HG02759 (cell line): ENCODE measurements around the gene BRAP.
"Not testable (repeated sequence)": the region's sequence is repeated elsewhere in the genome, so short reads cannot be mapped to it uniquely, and the experiment has no call there.

Experiments
- ATAC-seq: cut with Tn5 transposase; IDR thresholded peaks from one replicate; pipeline ENCODE4 v1.9.1; 2021; ENCODE audit warnings: mild to moderate bottlenecking, moderate library complexity; ENCODE audit not compliant: unreplicated experiment

The BRAP gene

DNA sequence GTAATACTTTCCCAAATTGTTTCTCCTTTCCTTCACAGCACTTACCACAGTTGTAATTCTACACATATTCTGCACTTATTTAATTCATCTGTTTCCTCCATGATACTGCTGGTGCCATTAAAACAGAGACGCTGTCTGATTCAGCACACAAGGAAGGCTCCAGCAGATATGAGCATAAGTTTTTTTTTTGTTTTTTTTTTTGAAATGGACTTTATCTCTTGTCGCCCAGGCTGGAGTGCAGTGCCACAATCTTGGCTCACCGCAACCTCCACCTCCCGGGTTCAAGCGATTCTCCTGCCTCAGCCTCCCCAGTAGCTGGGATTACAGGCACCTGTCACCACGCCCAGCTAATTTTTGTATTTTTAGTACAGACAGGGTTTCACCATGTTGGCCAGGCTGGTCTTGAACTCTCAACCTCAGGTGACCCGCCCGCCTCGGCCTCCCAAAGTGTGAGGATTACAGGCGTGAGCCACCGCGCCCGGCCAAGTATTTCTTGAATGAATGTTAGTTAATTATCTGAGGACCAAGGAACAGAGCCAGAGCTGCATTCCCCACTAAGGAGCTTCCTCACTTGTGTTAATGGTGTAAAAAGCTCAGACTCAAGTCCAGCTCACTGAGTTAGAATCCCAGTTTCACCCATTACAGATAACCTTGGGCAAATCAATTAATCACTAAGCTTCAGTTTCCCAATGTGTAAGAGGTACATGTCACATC, 1.1 kb downstream of the BRAP start:
- not testable (repeated sequence) for ATAC-seq

DNA sequence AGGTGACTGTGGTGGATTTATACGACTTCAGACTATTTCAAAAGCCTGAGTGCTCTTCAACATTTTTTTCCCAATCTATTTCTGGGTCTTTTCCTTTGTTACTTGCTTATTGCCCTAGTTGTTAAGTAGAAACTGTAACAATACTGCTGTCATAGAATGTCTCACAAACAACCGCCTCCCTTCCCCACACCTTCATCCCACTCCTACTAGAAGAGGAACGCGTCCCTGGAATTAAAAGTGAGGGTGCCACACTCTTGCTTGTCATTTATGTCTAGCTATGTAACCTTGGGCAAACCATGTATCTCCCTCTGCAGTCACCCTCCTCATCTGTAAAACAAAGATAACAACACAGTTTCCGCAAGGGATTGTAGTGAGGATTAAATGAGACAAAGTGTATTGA, 8.6 kb downstream of the BRAP start:
- no peak for ATAC-seq

GRCh38 chr12:111673503-111673902, 12.3 kb downstream of the BRAP start:
- no peak for ATAC-seq

DNA sequence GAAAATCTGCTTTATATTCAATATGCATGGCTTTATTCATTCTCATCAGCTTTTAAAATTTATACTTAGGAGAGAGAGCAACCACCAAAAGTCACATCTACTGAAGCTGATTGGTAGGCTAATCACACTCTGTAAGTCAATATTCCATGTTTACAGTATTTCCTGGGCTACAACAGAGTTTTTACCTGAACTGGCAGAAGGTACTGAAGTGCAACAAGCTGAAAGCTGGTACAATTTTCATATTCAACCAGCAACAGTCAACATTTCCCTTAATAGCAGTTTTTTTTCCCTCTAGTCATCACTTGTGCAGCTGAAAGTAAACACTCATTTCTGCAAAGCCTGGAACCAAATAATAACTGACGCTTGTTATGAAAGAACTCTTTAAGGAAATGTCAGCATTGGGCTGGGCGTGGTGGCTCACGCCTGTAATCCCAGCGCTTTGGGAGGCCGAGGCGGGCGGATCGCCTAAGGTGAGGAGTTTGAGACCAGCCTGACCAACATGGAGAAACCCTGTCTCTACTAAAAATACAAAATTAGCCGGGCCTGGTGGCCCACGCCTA, 12.9 kb downstream of the BRAP start:
- ATAC-seq, result no peak

DNA sequence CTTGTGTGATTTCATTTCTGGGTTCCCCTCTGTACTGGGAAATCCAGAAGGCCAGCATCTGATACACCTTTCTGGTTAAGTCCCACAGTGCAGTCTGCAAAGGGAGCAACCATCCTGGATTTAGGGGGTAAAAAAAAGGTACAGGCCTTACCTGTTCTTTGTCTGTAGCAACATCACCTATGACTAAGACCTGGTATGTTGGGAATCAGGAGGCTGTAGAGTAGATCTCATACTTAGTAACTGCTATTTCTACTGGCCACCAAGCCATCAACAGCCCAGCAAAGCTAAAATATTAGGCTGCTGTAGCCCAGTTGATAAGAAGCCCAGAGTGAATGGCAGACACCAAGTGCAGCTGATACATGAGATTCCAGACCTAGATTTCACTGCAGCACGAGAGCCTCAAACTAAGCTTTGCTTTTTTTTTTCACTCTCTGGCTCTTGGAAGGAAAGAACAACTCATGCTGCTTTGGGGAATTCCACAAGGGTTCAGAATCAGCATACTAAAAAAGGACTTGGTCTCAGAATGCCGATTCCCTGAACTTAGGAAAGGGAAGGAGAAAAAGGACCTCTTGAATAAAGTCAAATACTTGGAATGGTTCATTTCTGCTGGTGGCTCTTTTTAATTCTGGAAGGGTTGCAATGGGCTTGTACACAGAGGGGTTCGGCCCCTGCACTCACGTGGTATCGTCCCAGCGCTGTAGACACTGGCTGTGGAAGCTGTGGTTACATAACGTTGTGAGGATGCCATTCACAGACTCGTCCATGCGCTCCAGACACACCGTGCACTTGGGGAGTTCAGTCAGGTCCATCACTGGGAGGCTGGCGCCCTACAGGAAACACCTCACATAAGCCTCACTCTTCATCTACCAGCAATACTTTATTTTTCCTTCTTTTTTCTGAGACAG, 20.5 kb downstream of the BRAP start:
- ATAC-seq, result no peak

GRCh38 chr12:111664499-111664898, 21.3 kb downstream of the BRAP start:
- ATAC-seq, result no peak

- ATAC-seq, result no peak
Measured at GRCh38 chr12:111656016-111656415, 29.7 kb downstream of the BRAP start.

DNA sequence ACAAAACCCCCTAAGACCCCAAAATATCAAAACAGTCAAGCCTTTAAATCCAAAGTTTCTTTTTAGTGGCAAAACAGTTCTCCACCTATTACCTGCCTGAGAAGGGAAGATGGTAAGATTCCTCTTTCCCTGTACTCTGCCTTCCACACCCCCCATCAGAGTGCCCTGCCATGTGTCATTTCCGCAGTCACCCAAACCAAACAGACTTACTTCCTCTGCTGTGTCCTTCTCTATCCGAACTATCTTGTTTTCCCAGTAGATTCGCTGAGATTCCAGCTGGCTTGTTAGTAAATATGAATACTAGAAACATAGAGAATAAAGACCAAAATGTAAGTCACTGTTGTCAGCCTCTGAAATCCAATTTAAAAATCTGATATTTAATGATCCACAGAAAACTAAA, 30.4 kb downstream of the BRAP start:
- ATAC-seq, result no peak

- ATAC-seq, result no peak
Measured at GRCh38 chr12:111653596-111653995, 32.2 kb downstream of the BRAP start.

GRCh38 chr12:111652530-111652929, 33.2 kb downstream of the BRAP start:
- ATAC-seq, result not testable (repeated sequence)

GRCh38 chr12:111650912-111651311, 34.8 kb downstream of the BRAP start:
- no peak for ATAC-seq

- ATAC-seq, result no peak
Measured at GRCh38 chr12:111645433-111645832, 40.3 kb downstream of the BRAP start.

DNA sequence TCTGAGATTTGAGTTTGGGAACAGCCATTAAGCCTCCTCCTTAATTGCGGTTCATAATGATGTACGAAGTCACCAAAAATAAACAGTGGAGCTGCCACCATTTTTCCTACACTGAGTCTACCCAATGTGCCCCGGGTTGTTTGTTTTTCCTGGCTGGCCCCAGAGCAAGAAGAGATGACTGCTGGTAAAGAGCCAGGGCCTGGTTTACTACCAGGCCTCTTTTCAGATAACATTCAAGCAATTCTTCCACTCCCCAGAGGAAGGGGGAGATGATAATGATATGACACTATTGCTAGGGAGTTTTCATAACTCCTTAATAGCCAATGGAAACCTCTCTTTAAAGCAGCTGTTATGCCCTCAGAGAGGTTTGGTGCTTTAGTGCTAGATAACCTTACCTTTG, 42.3 kb downstream of the BRAP start:
- ATAC-seq, result no peak

DNA sequence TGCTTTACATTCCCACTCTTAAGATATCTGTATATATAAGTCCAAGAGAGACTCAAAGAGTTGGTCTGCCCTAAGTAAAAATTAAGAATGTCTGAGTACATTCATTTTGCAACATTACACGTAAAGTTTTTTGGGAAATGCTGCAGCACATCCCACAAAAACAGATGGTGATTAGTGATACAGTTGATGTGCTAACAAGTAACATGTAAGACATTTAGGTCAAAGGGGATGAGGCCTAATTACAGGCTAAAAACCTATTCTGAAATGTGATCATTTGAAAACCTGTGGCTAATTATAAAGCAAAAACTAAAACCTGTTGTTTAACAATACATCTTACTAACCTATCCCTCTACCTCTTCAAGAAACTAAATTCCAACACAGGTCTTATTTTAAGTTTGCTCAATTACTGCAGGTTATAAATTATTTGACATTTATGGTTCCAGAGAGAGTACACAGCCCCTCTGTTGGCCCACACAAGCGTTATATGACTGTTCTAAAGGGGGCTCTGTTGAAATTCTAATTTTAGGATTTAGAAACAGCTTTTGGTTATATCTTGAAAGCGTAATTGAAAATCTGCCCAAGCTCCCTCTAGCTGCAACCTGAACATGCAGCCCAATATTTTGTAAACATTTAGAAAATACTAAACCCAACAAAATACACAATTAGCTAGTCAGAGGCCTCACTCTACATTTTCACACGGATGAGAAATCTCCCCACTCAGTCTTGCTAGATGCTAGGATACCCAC, 42.9 kb downstream of the BRAP start:
- ATAC-seq, result no peak

GRCh38 chr12:111640506-111640905, 45.2 kb downstream of the BRAP start:
- no peak for ATAC-seq

DNA sequence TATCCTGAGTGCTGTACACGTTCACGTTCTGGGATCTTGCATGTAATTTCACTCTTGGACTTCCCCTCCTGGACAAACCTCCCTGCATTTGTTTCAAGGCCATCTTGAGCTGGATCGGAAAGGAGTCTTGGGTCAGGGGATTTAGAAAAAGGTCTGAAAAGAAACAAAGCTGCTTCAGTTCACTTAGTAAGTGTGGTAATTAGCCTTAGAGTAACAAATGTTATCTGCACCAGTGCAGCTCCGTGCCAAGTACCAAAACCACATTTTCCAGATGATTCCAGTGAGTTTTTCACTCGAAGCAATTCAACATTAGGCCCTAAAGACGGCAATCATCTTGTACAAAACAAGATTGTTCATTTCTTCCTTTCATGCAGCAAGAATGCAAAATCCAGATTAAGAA, 47.2 kb downstream of the BRAP start:
- ATAC-seq, result no peak

DNA sequence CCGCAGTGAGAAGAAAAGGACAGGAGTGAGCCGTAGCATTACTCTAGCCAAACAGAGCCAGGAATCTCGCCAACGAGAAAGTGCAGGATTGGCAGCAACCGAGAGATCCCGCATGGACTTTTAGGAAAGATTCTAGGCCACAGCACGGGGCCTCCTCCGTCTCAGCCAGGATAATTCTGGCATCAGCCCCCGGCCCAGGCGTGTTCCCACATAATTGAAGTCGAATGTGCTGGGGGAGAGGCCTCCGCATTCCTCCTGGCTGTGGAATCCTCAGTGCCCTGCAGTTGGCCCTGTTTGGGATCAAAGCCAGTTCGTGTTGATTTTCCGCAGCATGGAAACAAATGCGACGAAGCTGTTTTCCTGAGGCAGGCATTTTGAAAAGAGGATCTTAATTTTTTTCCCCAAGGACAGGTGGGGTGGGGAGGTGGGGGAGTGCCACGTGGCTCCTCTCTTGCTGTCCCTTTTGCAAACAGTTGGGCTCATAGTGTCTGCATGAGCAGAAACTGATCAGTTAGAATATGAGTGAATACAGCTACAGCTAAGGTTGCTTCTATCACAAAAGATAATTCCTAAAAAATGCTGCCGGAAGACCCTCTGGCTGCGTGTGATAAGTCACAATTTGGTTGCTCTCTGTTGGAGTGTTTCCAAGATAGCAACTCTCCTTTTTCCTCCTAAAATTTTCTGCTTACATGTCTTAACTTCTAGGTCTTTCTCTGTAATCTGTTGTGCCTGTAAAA, 49.4 kb downstream of the BRAP start:
- no peak for ATAC-seq

DNA sequence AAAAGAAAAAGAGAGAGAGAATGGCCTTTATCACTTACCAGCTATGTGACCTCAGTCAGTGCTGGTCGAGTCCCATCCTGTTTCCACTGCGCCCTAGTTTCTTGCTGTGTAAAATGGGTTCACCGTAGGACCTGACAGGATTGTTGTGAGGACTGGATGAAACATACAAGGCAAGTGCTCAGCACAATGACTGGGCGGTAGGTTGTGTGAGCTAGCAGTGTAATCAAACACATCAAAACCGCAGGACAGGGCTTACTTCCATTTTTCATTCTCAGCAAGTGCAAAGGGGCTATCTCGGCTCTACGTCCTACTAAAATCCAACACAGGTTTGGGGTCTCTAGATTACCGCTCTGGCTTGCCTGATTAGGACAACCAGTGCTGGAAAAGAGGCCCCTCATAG, 50.2 kb downstream of the BRAP start:
- ATAC-seq, result no peak

- no peak for ATAC-seq
Measured at GRCh38 chr12:111628505-111629260, 57.1 kb downstream of the BRAP start.

GRCh38 chr12:111626230-111626629, 59.5 kb downstream of the BRAP start:
- no peak for ATAC-seq
